Sigmoid colon (tissue), 7 donors: ENCODE data around the gene ETV1. TPM values are rescaled to one million over a fixed set of nuclear protein-coding genes. Genes with fewer than 3 reads are reported as not detected.

Experiments used
- DNase-seq: peaks from one replicate; pipeline ENCODE4 v3.0.0-alpha.2; 2019
- H3K27ac ChIP-seq, 4 donors: fragments of 200-600 bp; sonication (generic); one replicate each; pipeline ENCODE4 v1.5.1; 2016 to 2019; ENCODE audit warnings: mild to moderate bottlenecking in 1 of 4
- H3K27me3 ChIP-seq, 3 donors: fragments of 200-600 bp; sonication (generic); one replicate each; pipeline ENCODE4 v1.5.1; 2019; ENCODE audit warnings: mild to moderate bottlenecking in 1 of 3
- H3K36me3 ChIP-seq, 4 donors: fragments of 200-600 bp; sonication (generic); one replicate each; pipeline ENCODE4 v1.5.1; 2016 to 2019
- H3K4me1 ChIP-seq, 4 donors: fragments of 200-600 bp; sonication (generic); one replicate each; pipeline ENCODE4 v1.5.1; 2017 to 2019
- H3K4me3 ChIP-seq, 4 donors: fragments of 200-600 bp; sonication (generic); one replicate each; pipeline ENCODE4 v1.5.1; 2017 to 2019; ENCODE audit warnings: mild to moderate bottlenecking in 2 of 4, moderate library complexity in 1 of 4
- H3K9me3 ChIP-seq, 4 donors: fragments of 200-600 bp in 3 of 4; sonication (generic) in 3 of 4; one replicate each; pipeline versions ENCODE4 v1.5.1 to v1.6.1; 2013 to 2019
- CTCF ChIP-seq, 4 experiments: fragments of 450-650 bp in 3 of 4; fragments of 200-600 bp in 1 of 4; IDR thresholded peaks; one replicate each; pipeline ENCODE4 v1.5.1; 2016 to 2019; ENCODE audit warnings: antibody characterized with exemption in 4 of 4, mild to moderate bottlenecking in 3 of 4, moderate library complexity in 2 of 4
- EP300 ChIP-seq, 4 donors: sonication (generic); formaldehyde crosslinking; IDR thresholded peaks; one replicate each; pipeline ENCODE4 v1.6.1; 2017; ENCODE audit warnings: antibody characterized with exemption in 4 of 4
- POLR2A ChIP-seq, 2 donors: fragments of 450-650 bp; IDR thresholded peaks; one replicate each; pipeline ENCODE4 v1.6.1; 2016; ENCODE audit warnings: antibody characterized with exemption in 2 of 2, mild to moderate bottlenecking in 2 of 2, moderate library complexity in 2 of 2
- POLR2AphosphoS5 ChIP-seq, 4 donors: sonication (generic); formaldehyde crosslinking; IDR thresholded peaks; one replicate each; pipeline ENCODE4 v1.6.1; 2017; ENCODE audit warnings: antibody characterized with exemption in 4 of 4
- WGBS, 2 donors: extraction: QIAGEN DNeasy Blood & Tissue Kit; methylation state at CpG; one replicate each; pipeline ENCODE4 v1.1.7; 2013; 5-methylcytosine and 5-hydroxymethylcytosine counted together
- intact Hi-C: fragments of 100-400 bp; cut with DNase I; formaldehyde crosslinking; loops from one replicate; pipeline ENCODE4 v1.15.1; 2023
- polyA plus RNA-seq, 3 donors: library from polyadenylated mRNA; stranded (reverse); fragments of 200-250 nt; gene quantifications; one replicate each; pipeline ENCODE4 v1.2.3, GENCODE V29; 2013
- total RNA-seq, 4 donors: library from RNA; depleted of rRNA; stranded (reverse); fragments of >200 nt; gene quantifications; one replicate each; pipeline ENCODE4 v1.1.0, GENCODE V29; 2016
- donor health status: healthy with polysubstance abuse.
- donor health status: Bipolar disorder and iron deficiency.
- donor health status: healthy.

Gene ETV1
- total RNA-seq (10 to 100 TPM in 2 of 4 donors, 1 to 10 TPM in 2; 6.5 to 13.6 (median 9.0) TPM), polyA plus RNA-seq (1 to 10 TPM in 1 of 3 donors, under 1 TPM in 2; 0.60 to 1.5 (median 0.69) TPM)

- 1% methylated on average over 38 of the region's 38 CpGs for WGBS, 2 donors
- H3K36me3 ChIP-seq: no peaks in the 10 kb centered on the region
- no peaks in the 10 kb centered on the region for H3K9me3 ChIP-seq
- intact Hi-C loops: no loop called here
- DNase-seq: peak; percentile 79
- no peak for TF ChIP-seq POLR2A (IDR thresholded peaks at IDR 0.05)
- TF ChIP-seq EP300 (IDR thresholded peaks at IDR 0.05): no peak
- TF ChIP-seq CTCF (IDR thresholded peaks at IDR 0.05): peak in 2 of 4 experiments; percentile 7 to 23
- TF ChIP-seq POLR2AphosphoS5 (IDR thresholded peaks at IDR 0.05): peak in 1 of 4 donors; percentile 24
- peak within 1 kb of the TSS; percentile 73 to 84 (median 79) for H3K27ac ChIP-seq
- H3K4me3 ChIP-seq: peak within 1 kb of the TSS; percentile 40 to 68 (median 61)
- no peaks in the 10 kb centered on the region for H3K27me3 ChIP-seq
- peaks cover 0 to 19% (median 11%) of the 10 kb centered on the region in 4 donors for H3K4me1 ChIP-seq
Observed at GRCh38 chr7:13989126-13989948, at the start of gene ETV1. TSS of gene ETV1 (minus strand) at chr7:13989666. CDS start at chr7:13989052, 614 bp downstream.

- Histone ChIP-seq H3K4me1 (no peaks in the 10 kb centered on the region), H3K36me3 (no peaks in the 10 kb centered on the region), H3K27me3 (no peaks in the 10 kb centered on the region), H3K9me3 (no peaks in the 10 kb centered on the region), H3K4me3 (no peak overlapping the region), H3K27ac (no peak overlapping the region)
- no peak for DNase-seq
- TF ChIP-seq CTCF (IDR thresholded peaks at IDR 0.05): no peak
- TF ChIP-seq POLR2A (IDR thresholded peaks at IDR 0.05): no peak
- no peak for TF ChIP-seq EP300 (IDR thresholded peaks at IDR 0.05)
- no peak for TF ChIP-seq POLR2AphosphoS5 (IDR thresholded peaks at IDR 0.05)
- WGBS, 2 donors: 85 to 91% methylated on average over 2 of the region's 2 CpGs
- intact Hi-C loops: no loop called here
Observed at GRCh38 chr7:14024406-14024805, 34.9 kb upstream of the ETV1 start.

GRCh38 chr7:14023838-14024237, 34.4 kb upstream of the ETV1 start:
- Histone ChIP-seq H3K9me3 (no peaks in the 10 kb centered on the region), H3K36me3 (no peaks in the 10 kb centered on the region), H3K27ac (no peak overlapping the region), H3K4me1 (no peaks in the 10 kb centered on the region), H3K27me3 (no peaks in the 10 kb centered on the region), H3K4me3 (no peak overlapping the region)
- intact Hi-C loops: no loop called here
- no peak for DNase-seq
- WGBS, 2 donors: 87 to 89% methylated on average over 2 of the region's 2 CpGs
- TF ChIP-seq CTCF (IDR thresholded peaks at IDR 0.05): no peak
- TF ChIP-seq POLR2A (IDR thresholded peaks at IDR 0.05): no peak
- TF ChIP-seq POLR2AphosphoS5 (IDR thresholded peaks at IDR 0.05): no peak
- no peak for TF ChIP-seq EP300 (IDR thresholded peaks at IDR 0.05)

- Histone ChIP-seq H3K36me3 (no peaks in the 10 kb centered on the region), H3K27ac (no peak overlapping the region), H3K4me1 (no peaks in the 10 kb centered on the region), H3K9me3 (no peaks in the 10 kb centered on the region), H3K27me3 (no peaks in the 10 kb centered on the region), H3K4me3 (no peak overlapping the region)
- no peak for TF ChIP-seq POLR2A (IDR thresholded peaks at IDR 0.05)
- no peak for TF ChIP-seq POLR2AphosphoS5 (IDR thresholded peaks at IDR 0.05)
- TF ChIP-seq CTCF (IDR thresholded peaks at IDR 0.05): no peak
- no peak for TF ChIP-seq EP300 (IDR thresholded peaks at IDR 0.05)
- intact Hi-C loops: no loop called here
- DNase-seq: no peak
- 86 to 87% methylated on average over 4 of the region's 4 CpGs for WGBS, 2 donors
Observed at GRCh38 chr7:14023342-14023741, 33.9 kb upstream of the ETV1 start.
